Skeletal muscle cell (primary cell): Measurements from ENCODE around the gene CHCHD2.
"Not testable (repeated sequence)": the region's sequence is repeated elsewhere in the genome, so short reads cannot be mapped to it uniquely, and the experiment has no call there.

Source experiments
- DNase-seq: peaks from one replicate; pipeline ENCODE4 v3.0.0-alpha.2; 2010; ENCODE audit warnings: low read depth
- H3K4me3 ChIP-seq: 2 replicates; pipeline ENCODE4 v1.5.1; 2011; ENCODE audit warnings: low read depth, mild to moderate bottlenecking, control low read depth, low read length, moderate library complexity

CHCHD2 gene

GRCh38 chr7:56106108-56107073 is at the start of gene CHCHD2:
Gene CHCHD2, minus strand, starts transcription at chr7:56106476. Its CDS starts 63 bp downstream, at chr7:56106413.
- peak within 1 kb of the TSS; percentile 70 for H3K4me3 ChIP-seq
- peak; percentile 96 for DNase-seq

GRCh38 chr7:56131062-56131461 is 24.8 kb upstream of the CHCHD2 start:
- DNase-seq, H3K4me3 ChIP-seq: not testable (repeated sequence)

DNA sequence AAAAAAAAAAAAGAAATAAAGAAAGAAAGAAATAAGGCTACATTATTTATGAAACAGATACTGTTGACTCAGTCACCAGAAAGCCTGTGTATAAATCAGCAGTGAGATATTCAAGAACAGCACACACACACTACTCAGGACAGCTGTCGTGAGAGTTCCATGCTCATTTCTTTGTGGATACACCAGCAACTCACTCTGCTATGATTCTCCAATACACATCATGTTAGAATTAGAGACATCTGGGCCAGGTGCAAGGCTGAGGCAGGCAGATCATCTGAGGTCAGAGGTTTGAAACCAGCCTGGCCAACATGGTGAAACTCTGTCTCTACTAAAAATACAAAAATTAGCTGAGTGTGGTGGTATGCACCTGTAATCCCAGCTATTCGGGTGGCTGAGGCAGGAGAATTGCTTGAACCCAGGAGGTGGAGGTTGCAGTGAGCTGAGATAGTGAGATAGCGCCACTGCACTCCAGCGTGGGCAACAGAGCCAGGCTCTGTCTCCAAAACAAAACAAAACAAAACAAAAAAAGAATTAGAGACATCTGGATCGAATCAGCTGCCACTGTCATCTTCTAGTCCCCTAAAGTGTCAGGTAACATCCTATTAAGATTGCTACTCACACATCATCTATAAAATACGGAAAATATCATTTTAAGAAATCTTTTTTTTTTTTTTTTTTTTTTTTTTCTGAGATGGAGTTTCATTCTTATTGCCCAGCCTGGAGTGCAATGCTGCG is 21.1 kb upstream of the CHCHD2 start:
- DNase-seq, result no peak
- no peak overlapping the region for H3K4me3 ChIP-seq

DNA sequence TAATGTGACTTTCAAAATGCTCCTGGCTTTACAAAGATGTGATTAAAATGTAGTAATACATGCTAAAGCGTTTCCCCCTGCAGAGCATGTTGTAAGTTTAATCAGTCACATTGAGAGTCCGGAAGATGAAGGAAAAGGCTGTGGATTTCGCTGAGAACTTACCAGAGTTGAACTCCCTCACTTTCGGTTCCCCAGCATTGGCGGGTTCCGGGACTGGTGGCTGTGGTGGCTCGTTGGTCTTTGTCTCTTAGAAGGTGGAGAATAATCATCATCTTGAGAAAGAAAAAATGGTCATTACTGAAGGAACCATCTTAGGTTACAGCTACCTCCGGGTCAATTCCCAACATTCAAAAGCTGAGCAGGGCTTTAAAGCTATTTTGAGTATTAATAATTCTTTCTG is 19.6 kb upstream of the CHCHD2 start:
- no peak for DNase-seq
- H3K4me3 ChIP-seq, result no peak overlapping the region

DNA sequence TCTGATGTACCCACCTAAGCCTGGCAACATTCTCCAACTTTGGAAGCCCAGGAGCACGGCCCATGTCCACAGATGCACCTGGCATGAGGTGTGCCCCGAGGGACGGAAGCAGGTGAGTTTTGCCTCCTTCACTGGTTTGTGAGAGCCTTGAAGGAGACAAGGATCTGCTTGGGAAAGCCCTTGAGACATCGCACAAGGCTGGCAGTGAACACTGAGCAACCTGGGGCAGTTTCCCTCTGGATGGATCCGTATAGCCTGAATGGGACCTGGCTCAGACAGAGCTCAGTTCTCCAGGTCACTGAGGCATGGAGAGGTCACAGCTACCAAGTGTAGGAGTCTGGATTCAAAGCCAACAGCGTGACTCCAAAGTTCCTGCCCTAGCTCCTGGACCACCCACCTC is 18.7 kb upstream of the CHCHD2 start:
- DNase-seq, result no peak
- H3K4me3 ChIP-seq, result no peak overlapping the region

GRCh38 chr7:56121440-56121839 is 15.2 kb upstream of the CHCHD2 start:
- DNase-seq, result no peak
- no peak overlapping the region for H3K4me3 ChIP-seq

DNA sequence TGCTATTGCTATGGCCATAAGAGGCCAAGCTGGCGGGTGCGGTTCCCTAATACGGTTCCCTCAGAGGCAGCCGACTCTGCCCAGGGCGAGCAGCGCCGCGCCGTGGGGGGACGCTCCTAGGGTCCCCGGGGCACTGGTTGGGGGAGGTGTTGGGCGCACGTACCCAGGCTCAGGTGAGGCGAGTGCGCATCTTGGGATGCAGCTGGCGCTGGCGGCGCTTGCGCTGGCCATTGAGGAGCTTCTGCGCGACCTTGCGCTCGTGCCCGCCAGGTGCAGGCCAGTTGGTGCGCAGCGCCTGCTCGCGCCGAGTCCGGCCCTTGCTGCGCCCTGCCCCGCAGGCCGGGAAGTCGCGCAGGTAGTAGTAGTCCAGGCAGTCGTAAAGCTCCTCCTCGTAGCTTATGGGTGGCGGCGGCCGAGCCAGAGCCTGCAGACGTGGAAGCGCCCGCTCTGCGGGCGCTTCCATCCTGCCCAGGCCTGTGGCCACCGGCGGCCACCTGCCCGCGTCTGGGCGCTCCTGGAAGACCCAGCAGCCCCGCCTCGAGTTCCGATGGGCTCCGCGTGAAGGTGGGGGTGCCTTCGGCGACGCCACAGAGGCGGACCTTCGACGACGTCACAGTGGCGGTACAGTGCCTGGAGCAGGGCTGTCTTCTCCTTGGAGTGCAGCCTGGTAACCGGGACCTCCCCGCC is 9.7 kb upstream of the CHCHD2 start, which contains the start of gene NUPR2:
NUPR2 (minus strand) TSS at position 566 of the 687 bp plus-strand sequence; CDS start at position 463, 103 bp downstream.
- DNase-seq, result no peak
- no peak within 1 kb of the TSS for H3K4me3 ChIP-seq

DNA sequence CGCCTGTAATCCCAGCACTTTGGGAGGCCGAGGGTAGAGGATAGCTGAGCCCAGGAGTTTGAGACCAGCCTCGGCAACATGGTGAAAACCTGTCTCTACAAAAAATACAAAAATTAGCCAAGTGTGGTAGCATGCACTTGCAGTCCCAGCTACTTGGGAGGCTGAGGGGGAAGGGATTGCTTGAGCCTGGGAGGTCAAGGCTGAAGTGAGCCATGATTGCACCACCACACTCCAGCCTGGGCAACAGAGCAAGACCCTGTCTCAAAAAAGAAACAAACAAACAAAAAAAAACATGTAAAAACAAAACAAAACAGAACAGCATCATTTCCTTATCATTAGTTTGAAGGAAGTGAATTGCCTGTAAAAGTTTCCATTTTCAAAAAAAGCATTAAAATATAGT is 6.0 kb upstream of the CHCHD2 start:
- not testable (repeated sequence) for H3K4me3 ChIP-seq, DNase-seq

DNA sequence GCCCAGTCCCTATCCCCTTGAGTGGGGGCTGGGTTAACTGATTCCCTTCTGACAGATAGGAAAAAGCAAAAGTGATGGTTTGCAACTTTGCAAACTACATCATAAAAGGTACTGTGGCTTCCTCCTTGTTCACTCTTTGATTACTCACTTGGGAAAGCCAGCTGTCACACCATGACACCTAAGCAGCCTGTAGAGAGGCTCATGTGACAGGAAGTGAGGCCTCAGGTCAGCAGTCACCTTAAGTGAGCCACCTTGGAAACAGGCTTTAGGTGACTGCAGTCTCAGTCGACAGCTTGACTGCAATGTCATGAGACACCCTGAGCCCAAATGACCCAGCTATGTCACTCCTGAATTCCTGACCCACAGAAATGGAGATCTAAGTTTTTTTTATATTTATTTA is 4.3 kb upstream of the CHCHD2 start:
- DNase-seq, result no peak
- H3K4me3 ChIP-seq, result no peak overlapping the region

DNA sequence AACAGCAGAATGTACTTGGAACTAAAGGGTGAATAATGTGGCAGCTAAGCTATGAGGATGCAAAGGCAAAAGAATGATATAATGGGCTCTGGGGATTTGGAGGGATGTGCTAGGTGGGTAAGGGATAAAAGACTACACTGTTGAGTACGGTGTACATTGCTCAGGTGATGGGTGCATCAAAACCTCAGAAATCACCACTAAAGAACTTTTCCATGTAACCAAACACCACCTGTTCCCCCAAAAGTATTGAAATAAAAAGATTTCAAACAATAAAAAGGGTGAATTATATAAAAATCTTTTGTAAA is 1.6 kb upstream of the CHCHD2 start:
- no peak overlapping the region for H3K4me3 ChIP-seq

GRCh38 chr7:56105508-56105907 is 768 bp downstream of the CHCHD2 start:
- peak overlapping the region; percentile 70 for H3K4me3 ChIP-seq
- peak; percentile 40 for DNase-seq

More for the DNA sequence above, 1.6 kb upstream of the CHCHD2 start:
- no peak for DNase-seq

DNA sequence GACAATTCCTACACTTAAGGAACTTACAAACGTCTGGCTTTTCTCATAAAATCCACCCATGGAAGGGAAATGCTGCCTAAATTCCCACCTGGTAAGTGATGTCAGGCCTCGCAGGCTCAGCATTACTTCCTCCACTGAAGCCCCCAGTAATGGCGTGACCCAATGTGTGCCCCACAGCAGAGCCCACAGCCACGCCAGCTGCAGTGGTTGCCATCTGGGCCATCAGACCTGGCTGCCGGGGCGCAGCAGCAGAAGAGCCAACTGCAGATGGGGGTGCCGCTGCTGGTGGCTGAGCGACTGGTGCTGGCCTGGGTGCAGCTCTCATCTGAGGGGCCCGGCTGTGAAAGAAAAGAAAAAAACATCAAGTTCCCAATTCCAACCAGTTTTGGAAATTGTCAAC is 2.1 kb downstream of the CHCHD2 start:
- not testable (repeated sequence) for H3K4me3 ChIP-seq, DNase-seq

GRCh38 chr7:56099653-56100052 is 6.6 kb downstream of the CHCHD2 start:
- H3K4me3 ChIP-seq, result no peak overlapping the region
- no peak for DNase-seq

DNA sequence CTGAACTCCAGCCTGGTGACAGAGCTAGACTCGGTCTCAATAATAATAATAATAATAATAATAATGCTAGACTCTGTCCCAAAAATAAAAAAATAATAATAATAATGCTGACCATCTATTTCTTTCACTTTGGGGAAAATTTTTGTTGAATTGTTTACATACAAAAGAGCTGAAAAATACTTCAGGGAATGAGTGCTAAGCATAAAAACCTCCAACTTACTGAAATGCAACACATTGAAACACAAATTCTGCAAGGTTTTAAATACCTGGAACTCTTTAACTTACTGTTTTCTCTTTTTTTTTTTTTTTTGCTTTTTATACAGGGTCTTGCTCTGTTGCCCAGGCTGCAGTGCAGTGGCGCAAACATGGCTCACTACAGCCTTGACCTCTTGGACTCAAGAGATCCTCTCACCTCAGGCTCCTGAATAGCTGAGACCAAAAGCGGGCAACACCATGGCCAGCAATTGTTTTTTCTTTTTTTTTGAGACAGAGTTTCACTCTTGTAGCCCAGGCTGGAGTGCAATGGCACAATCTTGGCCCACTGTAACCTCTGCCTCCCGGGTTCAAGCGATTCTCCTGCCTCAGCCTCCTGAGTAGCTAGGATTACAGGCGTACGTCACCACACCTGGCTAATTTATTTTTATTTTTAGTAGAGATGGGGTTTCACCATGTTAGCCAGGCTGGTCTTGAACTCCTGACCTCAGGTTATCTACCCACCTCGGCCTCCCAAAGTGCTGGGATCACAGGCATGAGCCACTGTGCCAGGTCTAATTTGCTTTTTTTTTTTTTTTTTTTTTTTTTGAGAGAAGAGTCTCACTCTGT is 7.9 kb downstream of the CHCHD2 start:
- not testable (repeated sequence) for H3K4me3 ChIP-seq, DNase-seq

DNA sequence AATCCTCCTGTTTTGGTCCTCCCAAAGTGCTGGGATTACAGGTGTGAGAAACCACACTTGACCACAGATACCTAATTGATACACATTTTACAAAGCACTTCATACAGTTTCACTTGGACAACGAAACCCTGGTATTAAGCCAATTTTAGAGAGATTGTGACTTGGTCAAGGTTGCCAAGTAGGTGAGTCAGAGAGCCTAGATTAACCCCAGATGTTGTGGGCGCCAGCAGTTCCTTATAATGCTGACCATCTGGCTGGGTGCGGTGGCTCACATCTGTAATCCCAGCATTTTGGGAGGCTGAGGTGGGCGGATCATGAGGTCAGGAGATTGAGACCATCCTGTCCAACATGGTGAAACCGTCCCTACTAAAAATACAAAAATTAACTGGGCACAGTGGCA is 8.6 kb downstream of the CHCHD2 start:
- no peak for DNase-seq
- H3K4me3 ChIP-seq, result no peak overlapping the region

DNA sequence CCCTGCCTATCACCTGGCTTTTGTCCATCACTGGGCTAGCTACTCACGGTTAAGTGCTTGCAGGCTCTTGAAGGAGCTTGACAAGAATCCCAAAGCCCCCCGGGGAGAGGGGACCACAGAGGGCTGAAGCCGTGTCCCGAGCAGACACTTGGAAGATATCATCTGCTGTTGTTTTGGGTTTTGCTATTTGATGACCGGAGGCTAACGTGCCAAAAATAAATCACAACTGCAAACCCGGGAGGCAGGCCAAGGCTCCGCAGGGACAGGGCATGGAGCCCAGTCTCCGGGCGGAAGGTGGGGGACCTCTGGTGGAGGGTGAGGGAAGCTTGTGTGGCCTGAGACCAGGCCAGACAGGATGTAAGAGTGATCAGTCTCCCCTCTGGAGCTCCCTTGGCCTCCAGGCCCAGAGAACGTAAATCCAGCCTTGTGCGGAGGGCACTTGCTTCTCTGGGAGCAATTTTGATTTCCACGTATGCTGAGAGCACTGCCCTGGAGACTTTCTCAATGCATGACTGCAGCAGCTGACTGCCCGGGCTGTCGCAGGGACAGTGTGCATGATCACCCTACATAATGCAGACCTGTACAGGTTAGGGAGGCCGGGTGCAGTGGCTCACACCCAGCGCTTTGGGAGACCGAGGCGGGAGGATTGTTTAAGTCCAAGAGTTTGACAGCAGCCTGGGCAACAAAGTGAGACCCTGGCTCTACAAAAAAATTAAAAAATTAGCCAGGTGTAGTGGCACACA is 13.3 kb downstream of the CHCHD2 start, which contains the start of gene PHKG1:
PHKG1 (minus strand) TSS at position 164 of the 743 bp plus-strand sequence. CDS start 4,011 bp downstream, outside the sequence.
- no peak within 1 kb of the TSS for H3K4me3 ChIP-seq
- DNase-seq, result no peak

DNA sequence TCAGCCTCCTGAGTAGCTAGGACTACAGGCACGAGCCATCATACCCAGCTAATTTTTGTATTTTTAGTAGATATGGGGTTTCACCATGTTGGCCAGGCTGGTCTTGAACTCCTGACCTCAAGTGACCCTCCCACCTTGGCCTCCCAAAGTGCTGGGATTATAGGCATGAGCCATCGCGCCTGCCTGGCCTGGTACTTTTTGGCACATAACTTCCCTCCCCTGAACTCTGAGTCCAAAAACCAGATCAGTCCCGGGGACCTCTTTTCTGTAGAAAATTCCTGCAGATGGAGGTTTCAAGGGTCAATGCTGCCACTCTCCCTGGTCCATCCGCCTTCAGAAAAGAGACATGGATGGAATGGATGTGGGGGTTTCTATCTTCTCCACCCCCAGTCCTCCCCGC is 13.9 kb downstream of the CHCHD2 start:
- H3K4me3 ChIP-seq, result not testable (repeated sequence)

DNA sequence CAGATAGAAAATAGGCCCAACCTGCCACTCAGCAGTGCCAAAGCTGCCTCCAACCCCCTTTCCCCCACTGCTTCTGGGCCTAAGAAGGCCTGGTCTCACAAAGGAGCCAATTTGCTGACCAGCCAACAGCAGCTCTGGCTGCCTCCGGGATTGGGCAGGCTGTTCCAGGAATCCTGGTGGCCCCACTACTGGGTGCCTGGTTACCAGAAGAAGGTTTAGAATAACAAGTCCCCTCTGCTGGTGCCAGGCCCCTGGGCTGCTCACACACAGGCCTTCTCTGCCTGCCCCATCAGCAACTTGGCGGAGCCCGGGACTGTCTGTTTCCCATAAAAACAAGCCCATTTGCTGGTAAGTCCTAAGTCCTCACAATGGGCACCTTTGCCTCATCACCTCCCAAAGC is 14.7 kb downstream of the CHCHD2 start:
- no peak overlapping the region for H3K4me3 ChIP-seq
- no peak for DNase-seq

More for the DNA sequence above, 13.9 kb downstream of the CHCHD2 start:
- not testable (repeated sequence) for DNase-seq
